ENCODE results near the gene CNTNAP2.
"Not testable (repeated sequence)": the region's sequence is repeated elsewhere in the genome, so short reads cannot be mapped to it uniquely, and the experiment has no call there.

The CNTNAP2 gene

GRCh38 chr7:147048864-147049263, 932.3 kb downstream of the CNTNAP2 start:
- no peak for DNase-seq

GRCh38 chr7:147052818-147053217, 936.2 kb downstream of the CNTNAP2 start:
- no peak for DNase-seq

- no peak for DNase-seq
These were observed 937.1 kb downstream of the CNTNAP2 start for GRCh38 chr7:147053746-147054145.

GRCh38 chr7:147060070-147060469, 943.5 kb downstream of the CNTNAP2 start:
- DNase-seq, result no peak

- no peak for DNase-seq
These were observed 946.3 kb downstream of the CNTNAP2 start for GRCh38 chr7:147062897-147063296.

- DNase-seq, result no peak
These were observed 952.2 kb downstream of the CNTNAP2 start for GRCh38 chr7:147068842-147069241.

GRCh38 chr7:147069771-147070170, 953.2 kb downstream of the CNTNAP2 start:
- no peak for DNase-seq

GRCh38 chr7:147070886-147071285, 954.3 kb downstream of the CNTNAP2 start:
- no peak for DNase-seq

- no peak for DNase-seq
These were observed 954.9 kb downstream of the CNTNAP2 start for GRCh38 chr7:147071536-147071935.

- no peak for DNase-seq
These were observed 961.7 kb downstream of the CNTNAP2 start for GRCh38 chr7:147078312-147078711.

- DNase-seq, result no peak
These were observed 962.5 kb downstream of the CNTNAP2 start for GRCh38 chr7:147079083-147079482.

GRCh38 chr7:147079921-147080420, 963.4 kb downstream of the CNTNAP2 start:
- DNase-seq, result no peak

- no peak for DNase-seq
These were observed 964.5 kb downstream of the CNTNAP2 start for GRCh38 chr7:147081117-147081516.

- no peak for DNase-seq
These were observed 972.5 kb downstream of the CNTNAP2 start for GRCh38 chr7:147089051-147089461.

GRCh38 chr7:147089608-147090007, 973.0 kb downstream of the CNTNAP2 start:
- DNase-seq, result no peak

GRCh38 chr7:147096629-147097028, 980.0 kb downstream of the CNTNAP2 start:
- DNase-seq, result no peak

GRCh38 chr7:147103224-147103623, 986.6 kb downstream of the CNTNAP2 start:
- DNase-seq, result no peak

GRCh38 chr7:147106746-147107145, 990.1 kb downstream of the CNTNAP2 start:
- DNase-seq, result no peak

- not testable (repeated sequence) for DNase-seq
These were observed 997.9 kb downstream of the CNTNAP2 start for GRCh38 chr7:147114525-147114924.

- DNase-seq, result no peak
These were observed 1019.8 kb downstream of the CNTNAP2 start for GRCh38 chr7:147136352-147136751.

GRCh38 chr7:147145194-147145593, 1028.6 kb downstream of the CNTNAP2 start:
- DNase-seq, result no peak

GRCh38 chr7:147146169-147146568, 1029.6 kb downstream of the CNTNAP2 start:
- DNase-seq, result no peak

GRCh38 chr7:147151661-147152060, 1035.1 kb downstream of the CNTNAP2 start:
- DNase-seq, result no peak

GRCh38 chr7:147153571-147153970, 1037.0 kb downstream of the CNTNAP2 start:
- no peak for DNase-seq

- DNase-seq, result no peak
These were observed 1044.8 kb downstream of the CNTNAP2 start for GRCh38 chr7:147161405-147161804.
